ENCODE measurements around the gene NDUFB3. TPM values are rescaled to one million over a fixed set of nuclear protein-coding genes. Genes with fewer than 3 reads are reported as not detected.
"Not testable (repeated sequence)": the region's sequence is repeated elsewhere in the genome, so short reads cannot be mapped to it uniquely, and the experiment has no call there.

Gene NDUFB3
- total RNA-seq, result 73.8 TPM
- long read RNA-seq, transcript NDUFB3-201 (3 exons, 755 nt), result major isoform, 37 of 40 reads
- long read RNA-seq, partial matches to known transcripts, result 0 of 40 reads
- long read RNA-seq, other reads (novel, unspliced or antisense), result 3 of 40 reads

- intact Hi-C loops (cut with DNase I), result no loop called here
- H3K36me3 ChIP-seq, result no peaks in the 10 kb centered on the region
- H3K9me3 ChIP-seq, result no peaks in the 10 kb centered on the region
- H3K27me3 ChIP-seq (ENCODE audit: low read depth), result no peaks in the 10 kb centered on the region
- DNase-seq, result peak; percentile 91
- H3K4me3 ChIP-seq, result peak within 1 kb of the TSS; percentile 92
- peak; percentile 36 for TF ChIP-seq CTCF (IDR thresholded peaks at IDR 0.05)
- peak within 1 kb of the TSS; percentile 88 for H3K27ac ChIP-seq
- peaks cover 49% of the 10 kb centered on the region for H3K4me1 ChIP-seq
- peak; percentile 100 for ATAC-seq
Observed at GRCh38 chr2:201071479-201072200, at the start of gene NDUFB3, which contains the start of gene HYCC2. TSS of gene NDUFB3 (plus strand) at chr2:201072001. CDS start at chr2:201078883, 6,882 bp downstream. TSS of gene HYCC2 (minus strand) at chr2:201071671. CDS start at chr2:201024009, 47,662 bp downstream.

GRCh38 chr2:201024518-201024917 lies 47.3 kb upstream of the NDUFB3 start:
- Histone ChIP-seq H3K9me3 (no peaks in the 10 kb centered on the region), H3K4me1 (no peaks in the 10 kb centered on the region), H3K27me3 (ENCODE audit: low read depth) (no peaks in the 10 kb centered on the region), H3K4me3 (no peak overlapping the region), H3K27ac (no peak overlapping the region), H3K36me3 (peaks cover 37% of the 10 kb centered on the region)
- TF ChIP-seq CTCF (IDR thresholded peaks at IDR 0.05), result no peak
- no peak for DNase-seq
- no peak for ATAC-seq
- intact Hi-C loops (cut with DNase I), result no loop called here

GRCh38 chr2:201034355-201034754 lies 37.4 kb upstream of the NDUFB3 start:
- H3K27ac ChIP-seq; H3K4me3 ChIP-seq; ATAC-seq; H3K9me3 ChIP-seq; H3K4me1 ChIP-seq; H3K36me3 ChIP-seq; DNase-seq; H3K27me3 ChIP-seq (ENCODE audit: low read depth); intact Hi-C loops (cut with DNase I): not testable (repeated sequence)

- intact Hi-C loops (cut with DNase I), result not testable (repeated sequence)
Observed at GRCh38 chr2:201038361-201038760, 33.4 kb upstream of the NDUFB3 start.

GRCh38 chr2:201038855-201039254 lies 32.9 kb upstream of the NDUFB3 start:
- no peaks in the 10 kb centered on the region for H3K36me3 ChIP-seq
- ATAC-seq, result no peak
- no peak overlapping the region for H3K27ac ChIP-seq
- DNase-seq, result no peak
- intact Hi-C loops (cut with DNase I), result no loop called here
- H3K27me3 ChIP-seq (ENCODE audit: low read depth), result no peaks in the 10 kb centered on the region
- H3K9me3 ChIP-seq, result no peaks in the 10 kb centered on the region
- no peak for TF ChIP-seq CTCF (IDR thresholded peaks at IDR 0.05)
- H3K4me3 ChIP-seq, result no peak overlapping the region
- no peaks in the 10 kb centered on the region for H3K4me1 ChIP-seq

More at GRCh38 chr2:201038361-201038760, 33.4 kb upstream of the NDUFB3 start:
- H3K27me3 ChIP-seq (ENCODE audit: low read depth); H3K4me1 ChIP-seq; H3K4me3 ChIP-seq; DNase-seq; H3K36me3 ChIP-seq; H3K27ac ChIP-seq; ATAC-seq; H3K9me3 ChIP-seq: not testable (repeated sequence)

- Histone ChIP-seq H3K4me1 (no peaks in the 10 kb centered on the region), H3K9me3 (no peaks in the 10 kb centered on the region), H3K4me3 (no peak overlapping the region), H3K27ac (no peak overlapping the region), H3K36me3 (peaks cover 9% of the 10 kb centered on the region), H3K27me3 (ENCODE audit: low read depth) (no peaks in the 10 kb centered on the region)
- peak in 1 of 2 donors; percentile 24 for ATAC-seq
- no peak for DNase-seq
- intact Hi-C loops (cut with DNase I), result no loop called here
- no peak for TF ChIP-seq CTCF (IDR thresholded peaks at IDR 0.05)
Observed at GRCh38 chr2:201040867-201041628, 30.8 kb upstream of the NDUFB3 start.

- H3K4me1 ChIP-seq; H3K27ac ChIP-seq; DNase-seq; intact Hi-C loops (cut with DNase I); H3K27me3 ChIP-seq (ENCODE audit: low read depth); ATAC-seq; H3K36me3 ChIP-seq; H3K4me3 ChIP-seq; H3K9me3 ChIP-seq: not testable (repeated sequence)
Observed at GRCh38 chr2:201042451-201042850, 29.4 kb upstream of the NDUFB3 start.

- intact Hi-C loops (cut with DNase I); H3K27me3 ChIP-seq (ENCODE audit: low read depth); ATAC-seq; H3K27ac ChIP-seq; DNase-seq; H3K36me3 ChIP-seq; H3K9me3 ChIP-seq; H3K4me1 ChIP-seq; H3K4me3 ChIP-seq: not testable (repeated sequence)
Observed at GRCh38 chr2:201043050-201043449, 28.8 kb upstream of the NDUFB3 start.
